ENCODE results near the gene ARMH4. TPM values are rescaled to one million over a fixed set of nuclear protein-coding genes. Genes with fewer than 3 reads are reported as not detected.

The ARMH4 gene
- total RNA-seq, 4 donors from 2014 or later = 4.6 to 11.8 (median 6.8) TPM

DNA sequence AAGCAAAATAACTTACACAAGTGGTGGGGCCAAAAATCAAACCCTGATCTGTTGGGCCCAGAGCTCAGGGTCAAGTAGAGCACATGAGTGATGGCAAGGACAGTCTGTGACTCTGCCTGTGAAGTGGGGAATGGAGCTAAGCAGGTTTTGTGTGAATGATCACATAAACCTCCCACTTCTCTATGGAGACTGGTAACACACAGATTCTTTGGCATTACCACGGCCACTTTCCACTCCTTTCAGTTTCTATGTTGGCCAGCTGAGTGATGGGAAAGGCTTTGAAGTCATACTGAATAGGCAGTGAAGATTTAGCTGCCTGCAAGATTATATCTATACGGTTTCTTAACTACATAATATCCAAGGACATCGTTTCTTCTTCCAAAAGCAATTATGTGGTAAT is 97.9 kb downstream of the ARMH4 start:
- no peak for TF ChIP-seq POLR2AphosphoS5 (IDR thresholded peaks at IDR 0.05)
- TF ChIP-seq EP300 (IDR thresholded peaks at IDR 0.05) = no peak
- TF ChIP-seq POLR2A (IDR thresholded peaks at IDR 0.05) = no peak
- TF ChIP-seq, protein P1, sequence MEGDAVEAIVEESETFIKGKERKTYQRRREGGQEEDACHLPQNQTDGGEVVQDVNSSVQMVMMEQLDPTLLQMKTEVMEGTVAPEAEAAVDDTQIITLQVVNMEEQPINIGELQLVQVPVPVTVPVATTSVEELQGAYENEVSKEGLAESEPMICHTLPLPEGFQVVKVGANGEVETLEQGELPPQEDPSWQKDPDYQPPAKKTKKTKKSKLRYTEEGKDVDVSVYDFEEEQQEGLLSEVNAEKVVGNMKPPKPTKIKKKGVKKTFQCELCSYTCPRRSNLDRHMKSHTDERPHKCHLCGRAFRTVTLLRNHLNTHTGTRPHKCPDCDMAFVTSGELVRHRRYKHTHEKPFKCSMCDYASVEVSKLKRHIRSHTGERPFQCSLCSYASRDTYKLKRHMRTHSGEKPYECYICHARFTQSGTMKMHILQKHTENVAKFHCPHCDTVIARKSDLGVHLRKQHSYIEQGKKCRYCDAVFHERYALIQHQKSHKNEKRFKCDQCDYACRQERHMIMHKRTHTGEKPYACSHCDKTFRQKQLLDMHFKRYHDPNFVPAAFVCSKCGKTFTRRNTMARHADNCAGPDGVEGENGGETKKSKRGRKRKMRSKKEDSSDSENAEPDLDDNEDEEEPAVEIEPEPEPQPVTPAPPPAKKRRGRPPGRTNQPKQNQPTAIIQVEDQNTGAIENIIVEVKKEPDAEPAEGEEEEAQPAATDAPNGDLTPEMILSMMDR (IDR thresholded peaks at IDR 0.05) = no peak
- Histone ChIP-seq H3K27me3 (no peaks in the 10 kb centered on the region), H3K36me3 (no peaks in the 10 kb centered on the region), H3K4me1 (no peaks in the 10 kb centered on the region), H3K4me3 (no peak overlapping the region), H3K9me3 (no peaks in the 10 kb centered on the region), H3K27ac (no peak overlapping the region)
- no peak for ATAC-seq
- WGBS, 2 donors (ENCODE audit: low coverage in 1 of 2) = 71 to 86% methylated on average over 3 of the region's 3 CpGs

DNA sequence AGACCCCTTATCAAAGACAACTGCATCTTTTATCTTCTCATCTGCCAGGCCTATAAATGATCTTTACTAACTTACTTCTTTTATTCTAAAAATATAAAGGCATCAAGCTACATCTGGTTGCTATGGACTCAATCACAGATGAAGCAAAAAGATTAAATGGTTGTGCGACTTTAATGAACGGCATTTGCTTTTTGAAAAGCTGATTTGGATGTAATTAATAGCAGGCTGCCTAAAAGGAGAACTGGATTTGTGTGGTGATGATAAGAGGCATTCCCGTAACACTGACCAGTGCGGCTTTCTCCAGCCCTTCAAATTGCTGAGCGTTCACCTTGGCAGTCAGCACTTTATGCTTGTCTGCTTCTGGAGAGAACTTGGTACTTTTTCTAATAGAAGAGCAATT is 103.8 kb downstream of the ARMH4 start:
- H3K4me1 ChIP-seq = no peaks in the 10 kb centered on the region
- H3K4me3 ChIP-seq = no peak overlapping the region
- no peak overlapping the region for H3K27ac ChIP-seq
- H3K27me3 ChIP-seq = no peaks in the 10 kb centered on the region
- no peak for ATAC-seq
- no peak for TF ChIP-seq POLR2A (IDR thresholded peaks at IDR 0.05)
- TF ChIP-seq, protein P1 (IDR thresholded peaks at IDR 0.05) = no peak
- no peak for TF ChIP-seq POLR2AphosphoS5 (IDR thresholded peaks at IDR 0.05)
- TF ChIP-seq EP300 (IDR thresholded peaks at IDR 0.05) = no peak
- WGBS, 2 donors (ENCODE audit: low coverage in 1 of 2) = 43 to 71% methylated on average over 4 to 5 of the region's 5 CpGs
- H3K9me3 ChIP-seq = peaks cover 0 to 6% (median 0%) of the 10 kb centered on the region in 3 donors
- H3K36me3 ChIP-seq = no peaks in the 10 kb centered on the region

- H3K36me3 ChIP-seq = no peaks in the 10 kb centered on the region
- no peaks in the 10 kb centered on the region for H3K4me1 ChIP-seq
- H3K9me3 ChIP-seq = no peaks in the 10 kb centered on the region
- H3K27ac ChIP-seq = no peak overlapping the region
- H3K27me3 ChIP-seq = no peaks in the 10 kb centered on the region
- TF ChIP-seq POLR2A (IDR thresholded peaks at IDR 0.05) = no peak
- no peak for TF ChIP-seq POLR2AphosphoS5 (IDR thresholded peaks at IDR 0.05)
- TF ChIP-seq, protein P1 (IDR thresholded peaks at IDR 0.05) = no peak
- no peak for TF ChIP-seq EP300 (IDR thresholded peaks at IDR 0.05)
- no peak for ATAC-seq
- H3K4me3 ChIP-seq = no peak overlapping the region
These were observed 124.1 kb downstream of the ARMH4 start for GRCh38 chr14:58027904-58028303.

DNA sequence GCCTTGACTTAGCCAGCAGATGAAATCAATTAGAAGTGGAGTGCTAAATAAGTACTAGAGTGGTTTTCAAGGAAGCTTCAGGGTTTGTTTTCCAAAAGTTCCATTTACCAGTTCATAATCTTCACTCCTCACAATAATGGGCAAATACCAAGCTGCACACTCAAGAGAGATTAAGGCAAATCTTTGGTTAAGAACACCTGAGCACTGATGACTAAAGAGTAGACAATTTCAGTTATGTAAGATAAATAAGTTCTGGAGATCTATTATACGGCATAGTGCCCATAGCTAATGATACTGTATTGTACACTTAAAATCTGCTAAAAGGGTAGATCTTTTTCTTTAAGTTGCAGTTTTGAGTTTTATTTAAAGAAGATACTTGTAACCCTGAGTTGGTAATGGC is 125.0 kb downstream of the ARMH4 start:
- ATAC-seq = no peak
- Histone ChIP-seq H3K36me3 (no peaks in the 10 kb centered on the region), H3K27ac (no peak overlapping the region), H3K27me3 (no peaks in the 10 kb centered on the region), H3K9me3 (no peaks in the 10 kb centered on the region), H3K4me3 (no peak overlapping the region), H3K4me1 (no peaks in the 10 kb centered on the region)
- TF ChIP-seq POLR2A (IDR thresholded peaks at IDR 0.05) (no peak), EP300 (IDR thresholded peaks at IDR 0.05) (no peak), POLR2AphosphoS5 (IDR thresholded peaks at IDR 0.05) (no peak)
- TF ChIP-seq, protein P1 (IDR thresholded peaks at IDR 0.05) = no peak
- WGBS, 2 donors (ENCODE audit: low coverage in 1 of 2) = 95 to 100% methylated on average over 1 of the region's 1 CpG

GRCh38 chr14:58026219-58026618 is 125.8 kb downstream of the ARMH4 start:
- 88 to 100% methylated on average over 1 of the region's 1 CpG for WGBS, 2 donors (ENCODE audit: low coverage in 1 of 2)

More at GRCh38 chr14:58026219-58026618, 125.8 kb downstream of the ARMH4 start:
- Histone ChIP-seq H3K4me1 (no peaks in the 10 kb centered on the region), H3K27ac (no peak overlapping the region), H3K27me3 (no peaks in the 10 kb centered on the region), H3K9me3 (no peaks in the 10 kb centered on the region), H3K36me3 (no peaks in the 10 kb centered on the region), H3K4me3 (no peak overlapping the region)
- TF ChIP-seq POLR2A (IDR thresholded peaks at IDR 0.05) = no peak
- no peak for ATAC-seq

Data from gastroesophageal sphincter (tissue), 4 donors.